ENCODE measurements around the gene CFAP57.

DNA sequence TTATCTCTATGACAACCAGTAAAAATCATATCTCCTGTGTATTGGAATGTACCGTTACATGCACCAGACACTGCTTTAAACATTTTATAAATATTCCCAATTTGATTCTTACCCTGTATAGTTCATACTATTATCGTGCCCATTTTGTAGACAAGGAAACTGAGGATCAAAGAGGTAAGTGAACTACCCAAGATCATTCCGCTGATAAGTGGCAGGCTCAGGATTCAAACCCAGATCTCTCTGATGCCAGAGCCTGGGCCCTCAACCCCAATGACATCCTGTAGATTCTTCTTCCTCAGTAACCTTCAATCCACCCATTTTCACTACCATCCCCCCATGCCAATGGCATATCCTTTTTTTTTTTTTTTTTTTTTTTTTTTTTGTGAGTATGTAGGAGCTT, 12.3 kb downstream of the CFAP57 start:
- no peak for TF ChIP-seq CTCF (IDR thresholded peaks at IDR 0.05)
- no peak for TF ChIP-seq POLR2A (IDR thresholded peaks at IDR 0.05)
